DND-41 (cell line): ENCODE measurements around the gene ID3.

Experiments used
- EZH2 ChIP-seq: IDR thresholded peaks from 3 replicates; pipeline ENCODE4 v1.6.1; 2012; ENCODE audit warnings: borderline replicate concordance, low read depth, mild to moderate bottlenecking, moderate library complexity, low read length, inconsistent platforms; ENCODE audit not compliant: severe bottlenecking
- TF ChIP-seq, protein P1 (sequence below): IDR thresholded peaks from 2 replicates; pipeline ENCODE4 v1.5.1; 2012; ENCODE audit warnings: borderline replicate concordance, low read length, moderate library complexity, mild to moderate bottlenecking; ENCODE audit not compliant: poor library complexity, severe bottlenecking; ENCODE audit errors: extremely low read depth

DNA sequence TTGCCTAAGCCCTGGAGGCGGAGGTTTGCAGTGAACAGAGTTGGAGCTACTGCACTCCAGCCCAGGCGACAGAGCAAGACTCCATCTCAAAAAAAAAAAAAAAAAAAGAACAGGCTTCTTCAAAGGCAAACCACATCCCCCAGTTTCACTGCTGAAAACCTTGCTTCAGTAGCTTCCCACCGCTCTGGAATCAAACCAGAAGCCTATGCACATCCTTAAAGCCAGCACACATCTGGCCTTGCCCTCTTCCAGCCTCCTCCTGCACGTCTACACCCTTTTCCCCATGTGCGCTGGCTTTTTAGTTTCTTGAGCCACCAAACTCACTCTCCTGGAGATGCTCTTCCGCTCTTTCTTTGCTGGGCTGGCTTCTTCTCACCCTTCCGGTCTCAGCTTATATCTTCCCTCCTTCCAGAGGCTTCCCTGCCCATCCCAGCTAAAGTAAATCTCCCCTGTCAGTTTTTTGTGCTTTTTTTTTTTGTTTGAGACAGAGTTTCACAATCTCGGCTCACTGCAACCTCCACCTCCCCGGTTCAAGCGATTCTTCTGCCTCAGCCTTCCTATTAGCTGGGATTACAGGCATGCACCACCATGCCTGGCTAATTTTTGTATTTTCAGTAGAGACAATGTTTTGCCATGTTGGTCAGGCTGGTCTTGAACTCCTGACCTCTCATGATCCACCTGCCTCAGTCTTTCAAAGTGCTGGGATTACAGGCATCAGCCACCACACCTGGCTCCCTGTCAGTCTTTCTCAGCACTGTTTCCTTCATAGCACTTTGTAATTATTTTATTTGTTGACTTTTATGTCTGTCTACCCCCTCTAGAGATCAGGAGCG is 42.0 kb upstream of the ID3 start:
- TF ChIP-seq EZH2, result no peak
- TF ChIP-seq, protein P1, sequence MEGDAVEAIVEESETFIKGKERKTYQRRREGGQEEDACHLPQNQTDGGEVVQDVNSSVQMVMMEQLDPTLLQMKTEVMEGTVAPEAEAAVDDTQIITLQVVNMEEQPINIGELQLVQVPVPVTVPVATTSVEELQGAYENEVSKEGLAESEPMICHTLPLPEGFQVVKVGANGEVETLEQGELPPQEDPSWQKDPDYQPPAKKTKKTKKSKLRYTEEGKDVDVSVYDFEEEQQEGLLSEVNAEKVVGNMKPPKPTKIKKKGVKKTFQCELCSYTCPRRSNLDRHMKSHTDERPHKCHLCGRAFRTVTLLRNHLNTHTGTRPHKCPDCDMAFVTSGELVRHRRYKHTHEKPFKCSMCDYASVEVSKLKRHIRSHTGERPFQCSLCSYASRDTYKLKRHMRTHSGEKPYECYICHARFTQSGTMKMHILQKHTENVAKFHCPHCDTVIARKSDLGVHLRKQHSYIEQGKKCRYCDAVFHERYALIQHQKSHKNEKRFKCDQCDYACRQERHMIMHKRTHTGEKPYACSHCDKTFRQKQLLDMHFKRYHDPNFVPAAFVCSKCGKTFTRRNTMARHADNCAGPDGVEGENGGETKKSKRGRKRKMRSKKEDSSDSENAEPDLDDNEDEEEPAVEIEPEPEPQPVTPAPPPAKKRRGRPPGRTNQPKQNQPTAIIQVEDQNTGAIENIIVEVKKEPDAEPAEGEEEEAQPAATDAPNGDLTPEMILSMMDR, result no peak
